GM18502 (cell line): ENCODE data around the gene IFNA14.
"Not testable (repeated sequence)": the region's sequence is repeated elsewhere in the genome, so short reads cannot be mapped to it uniquely, and the experiment has no call there.

Source experiments
- ATAC-seq: cut with Tn5 transposase; IDR thresholded peaks from one replicate; pipeline ENCODE4 v1.9.1; 2021; ENCODE audit warnings: mild to moderate bottlenecking; ENCODE audit not compliant: unreplicated experiment, poor library complexity

The IFNA14 gene

GRCh38 chr9:21217211-21217610 is 22.6 kb downstream of the IFNA14 start, which contains the start of gene IFNA16:
Gene IFNA16, minus strand, starts transcription at chr9:21217311. Its CDS starts 6 bp downstream, at chr9:21217305.
- not testable (repeated sequence) for ATAC-seq

GRCh38 chr9:21213411-21214326 is 26.1 kb downstream of the IFNA14 start:
- ATAC-seq: peak; percentile 82

GRCh38 chr9:21212160-21212559 is 27.6 kb downstream of the IFNA14 start:
- not testable (repeated sequence) for ATAC-seq

GRCh38 chr9:21210782-21211181 is 29.0 kb downstream of the IFNA14 start:
- not testable (repeated sequence) for ATAC-seq

- ATAC-seq: no peak
Measured at GRCh38 chr9:21210311-21210710, 29.5 kb downstream of the IFNA14 start.

GRCh38 chr9:21207043-21207442 is 32.8 kb downstream of the IFNA14 start, which contains the start of gene IFNA10:
Gene IFNA10, minus strand, starts transcription at chr9:21207143. Its CDS starts 46 bp downstream, at chr9:21207097.
- not testable (repeated sequence) for ATAC-seq

GRCh38 chr9:21205204-21205603 is 34.6 kb downstream of the IFNA14 start:
- ATAC-seq: no peak

- not testable (repeated sequence) for ATAC-seq
Measured at GRCh38 chr9:21202105-21202504, 37.7 kb downstream of the IFNA14 start, which contains the start of gene IFNA7. Gene IFNA7, minus strand, starts transcription at chr9:21202205. Its CDS starts 40 bp downstream, at chr9:21202165.

GRCh38 chr9:21194867-21195776 is 44.7 kb downstream of the IFNA14 start:
- peak; percentile 94 for ATAC-seq
